Left lobe of liver (tissue), 2 donors: ENCODE data around the gene TBX1. TPM values are rescaled to one million over a fixed set of nuclear protein-coding genes. Genes with fewer than 3 reads are reported as not detected.
"Not testable (repeated sequence)": the region's sequence is repeated elsewhere in the genome, so short reads cannot be mapped to it uniquely, and the experiment has no call there.

Source experiments
- ATAC-seq: fragments of 200-7000 bp; cut with Tn5 transposase; one replicate; pipeline ENCODE4 v1.9.1; 2020; ENCODE audit warnings: mild to moderate bottlenecking, moderate library complexity
- DNase-seq: peaks from one replicate; pipeline ENCODE4 v3.0.0-alpha.2; 2020; ENCODE audit warnings: low spot score
- total RNA-seq: library from RNA; stranded (reverse); gene quantifications from one replicate; pipeline ENCODE4 v1.2.1, GENCODE V29; 2021
- donor health status: DM: no; HTN: no; CAD: no; lungs with moderate emphysema.
- donor health status: DM: no; HTN: yes; CAD: no.

TBX1 gene
- total RNA-seq, 1 donor from 2014 or later, result 0.40 TPM

DNA sequence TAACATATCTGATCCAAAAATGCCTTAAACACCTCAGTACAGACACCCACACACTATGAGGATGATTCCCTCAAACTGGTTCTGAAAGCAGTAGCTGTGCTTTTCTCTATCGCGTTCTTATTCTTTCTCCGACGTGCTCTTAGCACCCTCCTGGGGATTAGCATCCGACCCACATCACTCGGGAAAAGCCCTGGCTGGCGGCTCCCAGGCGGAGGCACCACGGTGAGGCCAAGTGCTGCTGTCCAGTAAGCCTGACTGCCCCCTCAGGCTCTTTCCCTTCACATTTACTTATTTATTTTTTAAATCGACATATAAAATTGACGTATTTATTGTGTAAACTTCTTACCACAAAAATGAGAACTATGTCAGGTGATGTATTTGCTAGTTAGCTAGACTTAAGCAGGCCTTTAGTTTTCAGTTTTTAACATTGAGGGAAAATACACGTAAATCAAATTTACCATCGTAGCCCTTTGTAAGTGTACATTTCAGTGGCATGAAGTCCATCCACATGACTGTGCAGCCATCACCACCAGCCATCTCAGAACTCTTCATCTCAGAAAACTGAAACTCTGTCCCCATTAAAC, 19.2 kb downstream of the TBX1 start:
- no peak for ATAC-seq
- no peak for DNase-seq

DNA sequence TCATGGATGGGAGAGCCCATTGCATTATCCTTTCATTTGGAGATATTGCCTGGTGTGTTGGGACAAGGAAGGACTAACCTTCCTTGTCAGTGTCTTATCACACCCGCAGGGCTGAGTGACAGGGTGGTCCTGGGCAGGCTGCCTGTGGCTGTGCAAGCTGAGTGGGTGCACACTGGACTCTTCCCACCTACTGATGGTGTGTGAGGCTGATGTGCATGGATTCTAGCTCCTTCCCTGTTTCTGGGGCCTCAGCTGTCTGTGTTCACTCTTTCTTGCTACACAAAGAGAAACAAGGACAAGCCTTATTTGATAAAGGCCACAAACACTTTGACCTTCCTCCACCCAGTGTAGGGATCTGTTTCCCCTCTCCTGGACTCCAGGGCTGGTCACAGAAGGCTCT, 22.0 kb downstream of the TBX1 start:
- ATAC-seq, result no peak
- DNase-seq, result no peak

DNA sequence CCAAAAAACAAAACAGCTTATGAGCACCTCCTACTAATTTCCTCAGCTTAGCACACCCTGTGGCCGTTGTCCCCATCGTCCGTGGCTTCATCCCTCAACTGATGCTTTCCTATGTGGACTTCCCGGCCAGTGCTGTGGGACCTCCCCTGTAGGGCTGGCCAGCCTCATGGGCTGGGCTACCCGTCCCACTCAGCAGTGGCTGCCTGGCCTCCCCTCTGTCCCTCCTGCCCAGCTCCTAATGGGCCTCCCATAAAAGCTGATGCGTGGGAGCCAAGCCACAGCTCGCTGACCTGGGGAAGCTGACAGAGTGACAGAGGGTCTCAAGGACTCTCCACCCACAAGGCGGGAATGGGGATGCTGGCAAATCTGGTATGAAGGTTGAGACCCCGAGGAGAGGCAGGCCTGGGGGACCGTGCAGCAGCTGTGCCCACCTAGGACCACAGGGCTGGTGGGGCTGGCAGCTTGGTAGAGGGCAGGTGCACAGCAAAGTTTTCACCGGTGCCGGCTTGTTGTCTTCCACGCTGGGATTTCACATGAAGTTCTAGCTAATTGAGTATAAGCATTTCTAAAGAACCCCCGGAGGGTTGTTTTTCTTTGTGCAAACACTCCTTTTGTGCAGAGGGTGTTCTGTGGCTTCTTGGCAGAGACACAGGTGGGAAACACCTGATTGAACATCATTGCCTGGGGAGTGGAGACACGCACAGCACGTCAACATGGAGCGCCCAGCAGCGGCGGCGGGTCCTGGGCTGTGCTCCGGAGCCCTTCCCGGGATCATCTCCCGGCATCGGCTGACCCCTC, 23.2 kb downstream of the TBX1 start:
- DNase-seq, result no peak

DNA sequence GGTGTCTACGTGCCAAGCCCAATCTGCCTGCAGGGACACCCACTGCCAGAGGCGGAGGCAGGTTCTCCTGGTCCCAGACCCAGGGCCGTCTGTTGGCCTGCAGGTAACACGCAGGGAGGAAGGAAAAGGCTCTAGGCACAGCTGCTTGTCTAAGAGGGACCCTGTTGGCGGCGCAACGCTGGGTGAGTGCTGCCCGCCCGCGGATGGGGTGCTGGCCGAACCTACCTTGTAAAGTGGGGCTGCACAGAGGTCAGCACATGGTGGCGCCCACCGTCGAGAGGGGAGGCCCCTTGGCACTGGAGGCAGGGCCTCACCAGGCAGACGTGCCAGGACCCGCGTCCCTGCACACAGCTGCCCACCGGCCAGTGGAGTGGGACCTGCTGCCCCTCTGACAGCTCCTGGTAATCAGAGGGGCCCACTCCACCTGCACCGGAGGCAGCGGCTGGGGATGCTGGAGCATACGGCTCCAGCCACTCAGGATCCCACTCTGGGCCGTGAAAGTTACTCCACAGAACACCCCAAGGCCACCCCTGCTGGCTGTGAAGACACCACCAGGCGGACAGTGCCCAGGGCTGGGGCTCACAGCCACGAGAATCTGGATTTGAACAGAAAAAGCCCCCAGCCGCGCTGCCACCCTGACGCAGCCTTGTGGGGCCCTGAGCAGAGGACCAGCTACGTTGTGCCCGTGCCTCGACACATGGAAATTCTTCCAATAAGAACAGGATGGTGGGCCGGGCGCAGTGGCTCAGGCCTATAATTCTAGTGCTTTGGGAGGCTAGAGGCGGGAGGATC, 24.0 kb downstream of the TBX1 start:
- DNase-seq (no peak), ATAC-seq (no peak)

More for the DNA sequence above, 23.2 kb downstream of the TBX1 start:
- no peak for ATAC-seq

DNA sequence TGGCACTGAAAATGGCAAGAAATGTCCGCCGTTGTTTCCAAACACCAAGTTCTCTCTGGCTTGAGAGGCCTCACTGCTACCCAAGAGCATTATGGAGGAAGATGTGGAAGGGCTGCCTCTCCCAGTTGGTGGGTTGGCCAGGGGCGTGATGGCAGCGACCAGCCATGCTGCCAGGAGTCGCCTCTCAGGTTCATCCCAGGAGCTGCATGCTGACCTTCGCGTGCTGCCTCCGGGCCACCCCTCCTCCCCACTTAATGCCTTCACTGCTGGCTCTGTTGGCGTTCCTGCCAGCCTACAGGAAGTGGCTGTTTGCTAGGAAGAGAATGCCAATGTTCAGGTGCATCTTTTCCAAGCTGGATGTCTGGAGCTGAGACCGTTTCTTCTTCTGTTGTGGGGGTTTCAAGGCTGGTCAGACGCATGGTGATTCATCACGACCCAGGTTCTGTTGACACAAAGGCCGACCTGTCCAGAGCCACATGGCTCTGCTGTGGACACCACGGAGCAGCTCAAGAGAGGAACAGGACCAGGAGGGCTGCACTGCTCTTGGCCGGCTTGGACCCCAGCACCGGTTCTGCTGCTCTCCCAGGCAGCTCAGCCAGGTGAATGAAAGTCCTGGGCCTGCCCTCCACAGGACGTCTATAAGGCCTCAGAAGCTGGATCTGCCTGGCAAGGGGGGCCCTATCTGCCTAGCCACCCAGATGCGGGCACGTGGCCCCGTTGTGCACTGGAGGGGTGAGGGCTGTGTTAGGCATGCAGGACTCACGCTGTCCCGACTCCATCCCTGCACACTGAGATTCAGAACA, 25.1 kb downstream of the TBX1 start:
- ATAC-seq (no peak), DNase-seq (no peak)

DNA sequence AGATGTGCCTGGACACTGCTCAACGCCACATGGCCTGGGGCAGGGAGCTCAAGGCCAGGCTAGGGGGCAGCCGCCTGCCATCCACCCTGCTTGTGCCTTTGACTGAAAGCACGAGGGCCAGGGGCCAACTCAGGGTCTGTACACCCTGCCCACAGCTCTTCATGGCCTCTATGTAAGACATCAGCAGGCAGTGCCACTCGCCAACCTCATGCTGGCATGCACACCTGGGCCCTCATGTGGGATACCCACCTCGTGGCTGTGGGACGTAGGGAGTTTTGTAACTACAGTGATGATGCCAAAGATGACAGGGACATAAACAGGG, 25.6 kb downstream of the TBX1 start:
- DNase-seq, result no peak

DNA sequence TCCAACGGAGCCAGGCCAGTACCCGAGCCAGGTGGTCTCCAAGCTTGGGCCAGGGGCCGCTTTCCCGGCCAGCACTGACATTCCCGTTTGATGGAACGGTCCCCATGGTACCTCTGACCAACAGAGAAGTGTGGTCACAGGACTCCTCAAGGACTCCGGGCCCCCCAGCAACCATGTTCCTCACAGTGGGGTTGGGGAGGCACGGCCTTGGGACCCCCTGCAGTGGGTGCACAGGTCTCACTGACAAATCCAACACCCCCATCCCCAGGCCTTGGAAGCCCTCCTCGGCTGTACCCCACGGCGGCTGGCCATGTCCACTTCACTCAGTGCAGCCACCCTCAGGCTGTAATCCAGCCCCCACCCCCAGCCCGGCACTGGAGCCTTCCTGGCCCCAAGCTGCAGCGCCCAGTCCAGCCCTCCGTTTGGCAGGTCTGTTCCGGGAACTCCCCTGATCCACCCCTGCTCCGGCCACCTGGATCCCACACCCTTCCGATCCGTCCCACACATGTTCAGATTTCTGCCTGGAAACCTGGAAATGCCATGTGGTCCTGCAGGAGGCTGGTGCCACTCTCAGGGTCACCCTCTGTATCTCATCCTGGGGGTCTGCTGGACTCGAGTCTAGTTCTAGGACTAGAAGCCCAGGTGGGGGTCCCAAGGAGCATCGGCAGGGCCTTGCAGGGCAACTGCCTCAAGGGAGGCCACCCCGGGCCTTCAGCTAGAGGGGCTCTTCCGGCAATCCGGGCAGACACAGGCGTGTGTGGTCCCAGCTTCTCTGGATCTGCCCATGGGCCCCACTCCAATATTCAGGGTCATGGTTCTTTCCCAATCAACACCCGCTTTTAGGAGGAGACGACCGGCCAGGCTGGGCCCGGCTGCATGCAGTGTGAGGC, 26.6 kb downstream of the TBX1 start:
- ATAC-seq (no peak), DNase-seq (no peak)

More for the DNA sequence above, 25.6 kb downstream of the TBX1 start:
- no peak for ATAC-seq

DNA sequence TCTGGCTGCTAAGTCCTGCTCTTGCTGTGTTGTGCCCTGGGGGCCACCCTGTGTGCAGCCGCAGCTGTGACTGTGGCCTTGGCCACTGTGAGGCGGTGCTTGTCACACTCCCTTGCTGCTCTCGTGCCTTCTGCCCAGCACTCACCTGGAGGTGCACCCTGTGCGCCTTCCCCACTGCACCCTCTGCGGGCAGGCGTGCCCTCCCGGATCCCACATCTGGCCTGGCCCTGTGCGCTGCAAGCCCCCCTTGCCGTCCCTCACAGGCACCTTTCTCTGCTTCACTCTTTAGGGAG, 27.2 kb downstream of the TBX1 start:
- ATAC-seq (no peak), DNase-seq (no peak)

DNA sequence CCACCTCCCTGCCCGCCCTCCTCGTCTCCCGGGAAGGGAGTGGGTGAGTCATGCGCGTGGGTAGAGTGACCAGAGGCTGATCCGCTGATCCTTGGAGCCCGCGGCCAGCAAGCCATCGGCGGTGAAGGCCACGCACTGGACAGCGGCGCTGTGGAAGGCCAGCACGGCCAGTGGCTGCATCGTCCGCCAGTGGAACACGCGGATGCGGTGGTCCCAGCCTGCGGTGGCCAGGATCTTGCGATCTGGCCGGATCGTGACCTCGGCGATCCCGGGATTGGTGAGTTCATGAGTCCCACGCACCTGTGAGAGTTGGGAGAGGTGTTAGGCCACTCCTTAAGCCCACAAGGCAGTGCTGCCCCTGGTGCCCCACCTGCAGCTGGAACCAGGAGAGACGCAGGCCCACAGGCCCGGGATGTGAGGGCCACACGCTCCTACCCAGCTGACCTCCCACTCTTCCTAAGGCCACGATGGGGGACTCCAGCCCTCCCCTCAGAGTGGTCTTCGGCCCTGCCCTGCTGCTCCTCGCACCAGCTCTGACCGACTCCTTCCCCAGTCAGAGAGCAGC, 28.2 kb downstream of the TBX1 start:
- ATAC-seq (no peak), DNase-seq (no peak)

DNA sequence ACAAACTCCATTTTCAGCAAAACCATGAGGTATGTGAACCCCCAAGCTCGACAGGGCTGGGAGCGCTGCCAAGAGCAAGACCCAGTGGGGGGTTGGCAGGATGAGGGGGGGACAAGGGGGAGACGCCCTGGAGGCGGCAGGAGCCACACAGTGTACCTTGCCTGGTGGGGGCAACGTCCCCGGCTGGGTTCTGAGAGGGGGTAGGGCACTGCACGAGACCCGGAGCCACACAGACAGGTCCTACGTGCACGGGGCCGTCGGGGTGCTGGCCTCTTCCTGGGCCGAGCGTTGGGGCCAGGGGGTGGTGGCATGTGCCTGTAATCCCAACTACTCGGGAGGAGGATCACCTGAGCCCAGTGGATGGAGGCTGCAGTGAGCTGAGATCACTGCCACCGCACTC, 28.8 kb downstream of the TBX1 start:
- no peak for DNase-seq
- ATAC-seq, result no peak

DNA sequence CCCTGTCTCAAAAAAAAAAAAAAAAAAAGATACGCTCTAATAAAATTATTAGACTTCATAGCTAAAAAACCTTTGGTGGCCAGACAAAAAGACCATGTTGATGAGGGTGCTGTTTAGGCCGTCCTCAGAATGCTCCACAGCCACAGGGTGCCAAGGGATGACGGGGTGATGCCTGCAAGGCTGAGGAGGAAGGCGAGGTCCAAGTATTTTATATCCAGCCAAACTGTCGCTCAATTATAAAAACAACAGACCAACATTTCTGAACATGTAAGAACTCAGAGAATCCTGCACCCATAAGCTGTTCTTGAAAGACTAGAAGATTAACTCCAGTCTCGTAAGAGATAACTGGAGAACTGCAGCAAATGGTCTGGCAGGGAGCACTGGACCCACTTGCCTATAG, 29.2 kb downstream of the TBX1 start:
- DNase-seq (no peak), ATAC-seq (no peak)

DNA sequence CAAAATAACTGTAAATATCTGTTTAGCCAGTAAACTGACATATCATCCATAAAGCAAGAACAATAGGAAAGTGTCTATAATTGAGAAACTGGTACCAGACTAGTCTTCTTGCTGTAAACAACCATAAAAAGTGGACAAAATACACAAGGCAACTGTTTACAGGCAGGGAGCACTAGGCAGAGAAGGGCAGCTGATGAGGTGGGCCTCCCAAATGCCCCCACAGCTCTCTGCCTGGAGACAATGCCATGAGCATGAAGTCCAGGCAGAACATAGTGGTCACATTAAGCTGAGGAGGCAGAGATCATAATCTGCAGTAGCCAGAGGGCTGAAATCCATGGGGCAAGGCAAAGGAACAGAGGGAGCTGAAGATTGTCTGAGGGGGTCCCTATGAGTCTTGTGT, 30.7 kb downstream of the TBX1 start:
- no peak for ATAC-seq
- no peak for DNase-seq

DNA sequence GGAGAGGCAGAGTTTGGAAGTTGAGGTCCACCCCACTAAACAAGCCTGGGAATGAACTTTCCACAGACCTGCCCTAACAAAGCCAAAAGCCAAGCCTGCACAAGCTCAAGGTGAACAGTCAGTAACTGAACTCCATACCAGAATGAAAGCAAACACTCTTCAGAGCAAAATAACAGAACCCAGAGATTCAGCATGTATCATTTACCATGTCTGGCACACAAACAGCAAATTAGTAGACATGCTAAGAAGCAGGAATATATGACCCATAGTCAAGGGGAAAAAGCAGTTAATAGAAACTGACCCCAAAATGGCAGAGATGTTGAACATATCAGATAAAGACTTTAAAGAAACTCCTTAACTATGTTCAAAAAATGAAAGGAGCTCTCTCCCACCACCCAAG, 31.3 kb downstream of the TBX1 start:
- ATAC-seq, result no peak

DNA sequence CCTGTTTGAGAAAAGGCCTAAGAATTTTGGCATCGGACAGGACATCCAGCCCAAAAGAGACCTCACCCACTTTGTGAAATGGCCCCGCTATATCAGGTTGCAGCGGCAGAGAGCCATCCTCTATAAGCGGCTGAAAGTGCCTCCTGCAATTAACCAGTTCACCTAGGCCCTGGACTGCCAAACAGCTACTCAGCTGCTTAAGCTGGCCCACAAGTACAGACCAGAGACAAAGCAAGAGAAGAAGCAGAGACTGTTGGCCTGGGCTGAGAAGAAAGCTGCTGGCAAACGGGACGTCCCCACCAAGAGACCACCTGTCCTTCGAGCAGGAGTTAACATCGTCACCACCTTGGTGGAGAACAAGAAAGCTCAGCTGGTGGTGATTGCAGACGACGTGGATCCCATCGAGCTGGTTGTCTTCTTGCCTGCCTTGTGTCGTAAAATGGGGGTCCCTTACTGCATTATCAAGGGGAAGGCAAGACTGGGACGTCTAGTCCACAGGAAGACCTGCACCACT, 31.9 kb downstream of the TBX1 start:
- not testable (repeated sequence) for ATAC-seq, DNase-seq

More for the DNA sequence above, 31.3 kb downstream of the TBX1 start:
- no peak for DNase-seq

DNA sequence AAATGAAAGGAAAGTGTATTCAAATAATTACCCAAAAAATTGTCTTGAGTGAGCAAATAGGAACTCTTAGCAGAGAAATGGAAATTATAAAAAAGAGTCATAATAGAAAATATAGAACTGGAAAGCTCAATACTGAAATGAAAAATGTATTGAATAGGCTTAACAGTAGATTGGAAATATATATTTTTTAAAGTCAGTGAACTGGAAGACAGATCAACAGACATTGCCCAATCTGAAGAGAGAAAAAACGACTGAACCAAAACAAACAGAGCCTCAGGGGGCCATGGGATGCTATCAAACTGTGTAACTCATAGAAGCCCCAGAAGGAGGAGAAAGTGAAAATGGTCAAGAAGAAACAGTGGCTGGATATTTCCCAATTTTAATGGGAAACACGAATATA, 32.6 kb downstream of the TBX1 start:
- ATAC-seq, result no peak
- no peak for DNase-seq

DNA sequence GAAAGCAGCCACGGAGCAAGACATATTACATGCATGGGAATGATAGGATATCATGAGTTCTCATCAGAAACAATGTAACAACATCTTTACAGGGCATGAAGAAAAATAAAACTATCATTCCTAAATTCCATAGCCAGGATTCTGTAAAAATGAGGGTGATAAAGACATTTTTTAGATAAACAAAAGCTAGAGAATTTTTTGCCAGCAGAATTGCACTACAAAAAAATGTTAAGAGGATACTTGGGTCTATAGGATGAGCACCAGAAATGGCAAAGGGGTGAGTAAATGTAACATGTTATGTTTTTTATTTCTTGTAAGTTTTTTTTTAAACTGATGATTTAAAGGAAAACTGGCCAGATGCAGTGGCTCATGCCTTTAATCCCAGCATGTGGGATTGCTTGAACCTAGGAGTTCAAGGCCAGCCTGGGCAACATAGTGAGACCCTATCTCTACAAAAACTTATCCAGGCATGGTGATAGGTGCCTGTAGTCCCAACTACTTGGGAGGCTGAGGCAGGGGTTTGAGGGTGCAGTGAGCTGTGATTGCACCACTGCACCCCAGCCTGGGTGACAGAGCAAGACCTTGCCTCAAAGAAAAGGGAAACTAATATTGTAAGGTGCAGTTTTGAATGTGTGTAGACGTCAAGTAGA, 33.2 kb downstream of the TBX1 start:
- ATAC-seq, result no peak

DNA sequence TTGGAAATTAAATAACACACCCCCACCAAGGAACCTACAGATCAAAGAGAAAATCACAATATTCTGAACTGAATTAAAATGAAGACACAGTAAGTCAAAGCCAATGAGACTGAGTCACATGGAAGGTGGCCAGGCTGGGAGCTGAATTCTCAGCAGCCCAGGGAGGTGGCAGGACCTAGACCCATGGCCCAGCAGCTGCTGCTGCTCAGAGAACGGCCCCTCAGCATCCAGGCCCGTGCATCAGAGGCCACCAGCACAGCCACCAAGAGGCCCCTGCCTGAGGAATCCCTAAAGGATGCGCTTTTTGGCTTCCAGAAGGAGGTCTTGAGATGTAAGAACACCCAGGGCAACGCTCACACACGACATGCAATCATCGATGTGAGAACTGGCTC, 35.0 kb downstream of the TBX1 start:
- DNase-seq, result no peak
- ATAC-seq, result no peak

More for the DNA sequence above, 33.2 kb downstream of the TBX1 start:
- no peak for DNase-seq

DNA sequence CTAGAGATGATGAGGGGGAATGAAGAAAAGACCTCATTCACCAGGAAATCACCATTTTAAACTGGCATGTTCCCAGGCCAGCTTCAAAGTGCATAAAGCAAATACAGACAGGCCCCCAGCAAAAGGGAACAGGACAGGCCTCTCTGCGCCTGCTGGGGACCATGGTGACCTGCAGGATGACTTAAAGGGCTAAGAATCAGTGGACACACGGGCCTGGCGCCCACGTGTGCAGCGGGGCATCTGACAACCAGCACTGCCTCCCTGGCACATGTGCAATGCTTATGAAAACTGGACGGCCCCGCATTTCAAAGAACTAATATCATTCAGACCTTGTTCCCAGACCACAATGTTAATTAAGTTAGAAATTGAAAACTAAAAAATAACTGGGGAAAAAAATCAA, 35.6 kb downstream of the TBX1 start:
- ATAC-seq (no peak), DNase-seq (no peak)
